ENCODE measurements around the gene SYT17.

- TF ChIP-seq, protein P1, sequence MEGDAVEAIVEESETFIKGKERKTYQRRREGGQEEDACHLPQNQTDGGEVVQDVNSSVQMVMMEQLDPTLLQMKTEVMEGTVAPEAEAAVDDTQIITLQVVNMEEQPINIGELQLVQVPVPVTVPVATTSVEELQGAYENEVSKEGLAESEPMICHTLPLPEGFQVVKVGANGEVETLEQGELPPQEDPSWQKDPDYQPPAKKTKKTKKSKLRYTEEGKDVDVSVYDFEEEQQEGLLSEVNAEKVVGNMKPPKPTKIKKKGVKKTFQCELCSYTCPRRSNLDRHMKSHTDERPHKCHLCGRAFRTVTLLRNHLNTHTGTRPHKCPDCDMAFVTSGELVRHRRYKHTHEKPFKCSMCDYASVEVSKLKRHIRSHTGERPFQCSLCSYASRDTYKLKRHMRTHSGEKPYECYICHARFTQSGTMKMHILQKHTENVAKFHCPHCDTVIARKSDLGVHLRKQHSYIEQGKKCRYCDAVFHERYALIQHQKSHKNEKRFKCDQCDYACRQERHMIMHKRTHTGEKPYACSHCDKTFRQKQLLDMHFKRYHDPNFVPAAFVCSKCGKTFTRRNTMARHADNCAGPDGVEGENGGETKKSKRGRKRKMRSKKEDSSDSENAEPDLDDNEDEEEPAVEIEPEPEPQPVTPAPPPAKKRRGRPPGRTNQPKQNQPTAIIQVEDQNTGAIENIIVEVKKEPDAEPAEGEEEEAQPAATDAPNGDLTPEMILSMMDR (IDR thresholded peaks at IDR 0.05) = no peak
- TF ChIP-seq POLR2A (IDR thresholded peaks at IDR 0.05) = no peak
These were observed 119.2 kb downstream of the SYT17 start for GRCh38 chr16:19287241-19287640.

Data from testis (tissue), 2 donors.